GM21360 (cell line): Measurements from ENCODE around the gene OTULIN.
A peak's percentile ranks its signal among the peaks of the same experiment; 100 is the strongest.

Source experiments
- ATAC-seq: cut with Tn5 transposase; IDR thresholded peaks from one replicate; pipeline ENCODE4 v1.9.1; 2021; ENCODE audit warnings: mild to moderate bottlenecking, moderate library complexity; ENCODE audit not compliant: unreplicated experiment

Gene OTULIN

DNA sequence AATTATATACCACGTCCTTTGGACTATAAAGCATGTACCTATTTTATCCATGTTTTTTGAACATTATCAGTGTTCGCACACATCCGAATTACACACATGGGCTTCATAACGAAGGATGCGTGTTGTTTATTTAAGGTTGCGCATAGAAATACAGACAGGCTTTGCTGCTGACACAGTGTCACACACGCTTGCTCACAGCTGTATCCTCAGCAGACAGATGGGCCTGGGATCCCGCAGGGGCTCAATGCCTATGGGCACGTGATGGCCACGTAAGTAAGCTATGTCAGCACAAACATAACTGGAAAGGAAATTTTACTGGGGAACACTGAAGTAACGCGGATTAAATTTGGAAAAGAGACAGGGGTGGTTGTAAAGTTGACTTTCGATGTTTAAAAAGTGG, 76.6 kb downstream of the OTULIN start:
- ATAC-seq: no peak

- ATAC-seq: no peak
These were observed 77.4 kb downstream of the OTULIN start for GRCh38 chr5:14741801-14742440.

GRCh38 chr5:14742498-14742897, 78.0 kb downstream of the OTULIN start:
- no peak for ATAC-seq

- peak; percentile 30 for ATAC-seq
These were observed 79.2 kb downstream of the OTULIN start for GRCh38 chr5:14743601-14744295.

GRCh38 chr5:14744296-14745187, 80.0 kb downstream of the OTULIN start:
- peak; percentile 65 for ATAC-seq

DNA sequence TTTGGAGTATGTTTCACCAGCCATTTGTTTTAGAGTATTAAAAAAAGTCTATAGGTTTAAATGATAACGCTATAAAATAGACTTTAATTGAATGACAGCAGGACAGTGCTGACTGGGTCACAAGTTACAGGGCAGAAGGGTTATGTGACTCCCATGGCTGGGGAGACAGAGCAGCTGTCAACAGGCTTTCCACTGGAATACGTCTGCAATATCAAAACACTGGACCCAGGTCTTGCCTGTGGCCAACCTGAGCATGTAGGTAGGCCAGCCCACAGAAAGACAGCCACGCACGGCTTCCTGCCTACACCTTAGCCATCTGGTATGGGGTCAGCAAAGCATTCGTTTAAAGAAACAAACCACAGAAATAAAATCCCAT, 80.7 kb downstream of the OTULIN start:
- ATAC-seq: peak; percentile 11

DNA sequence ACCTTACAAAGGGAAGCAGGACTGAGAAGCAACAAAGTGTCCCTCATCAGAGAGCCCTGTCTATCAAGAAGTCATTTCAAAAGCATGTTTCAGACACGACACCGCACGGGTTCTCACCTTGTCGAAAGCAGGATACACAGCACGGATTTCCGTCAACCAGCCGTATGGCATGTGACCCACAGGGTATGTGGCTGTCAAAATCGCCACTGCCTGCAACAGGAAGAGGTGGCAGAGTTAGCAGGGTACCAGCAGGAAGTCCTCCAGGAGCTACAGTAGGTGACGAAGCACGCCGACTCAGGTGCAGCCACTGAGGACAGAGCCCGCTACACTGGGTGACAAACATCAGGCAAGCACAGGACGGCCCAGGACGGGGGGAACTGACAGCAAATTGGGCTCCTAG, 81.2 kb downstream of the OTULIN start:
- ATAC-seq: no peak

- no peak for ATAC-seq
These were observed 83.8 kb downstream of the OTULIN start for GRCh38 chr5:14748180-14748900.
